ENCODE data around the gene NEK3.
A peak's percentile ranks its signal among the peaks of the same experiment; 100 is the strongest.
"Not testable (repeated sequence)": the region's sequence is repeated elsewhere in the genome, so short reads cannot be mapped to it uniquely, and the experiment has no call there.

NEK3 gene

GRCh38 chr13:52193587-52194183, 34.3 kb upstream of the NEK3 start:
- H3K27ac ChIP-seq (ENCODE audit: low read depth, low read length), result peak overlapping the region; percentile 81

GRCh38 chr13:52187424-52188187, 28.2 kb upstream of the NEK3 start:
- H3K36me3 ChIP-seq (ENCODE audit: control insufficient read depth in 1 of 2, insufficient read depth in 2 of 2, low read length in 2 of 2), result peaks cover 0 to 13% of the 10 kb centered on the region in 2 donors
- H3K4me1 ChIP-seq (ENCODE audit: control insufficient read depth in 1 of 2, insufficient read depth in 2 of 2, low read length in 2 of 2); H3K27me3 ChIP-seq (ENCODE audit: control insufficient read depth in 1 of 2, insufficient read depth in 2 of 2, low read length in 2 of 2); H3K27ac ChIP-seq (ENCODE audit: low read depth, low read length); H3K9ac ChIP-seq (ENCODE audit: low read depth in 1 of 2, low read length in 2 of 2); H3K9me3 ChIP-seq (ENCODE audit: control insufficient read depth in 1 of 2, low read length in 2 of 2); H3K4me3 ChIP-seq (ENCODE audit: low read depth in 1 of 2, low read length in 2 of 2): not testable (repeated sequence)

More at GRCh38 chr13:52193587-52194183, 34.3 kb upstream of the NEK3 start:
- H3K9ac ChIP-seq (ENCODE audit: low read depth in 1 of 2, low read length in 2 of 2), result peak overlapping the region; percentile 85 to 93
- H3K36me3 ChIP-seq (ENCODE audit: control insufficient read depth in 1 of 2, insufficient read depth in 2 of 2, low read length in 2 of 2); H3K27me3 ChIP-seq (ENCODE audit: control insufficient read depth in 1 of 2, insufficient read depth in 2 of 2, low read length in 2 of 2); H3K9me3 ChIP-seq (ENCODE audit: control insufficient read depth in 1 of 2, low read length in 2 of 2): not testable (repeated sequence)
- peaks cover 4 to 12% of the 10 kb centered on the region in 2 donors for H3K4me1 ChIP-seq (ENCODE audit: control insufficient read depth in 1 of 2, insufficient read depth in 2 of 2, low read length in 2 of 2)
- peak overlapping the region; percentile 94 to 100 for H3K4me3 ChIP-seq (ENCODE audit: low read depth in 1 of 2, low read length in 2 of 2)

- H3K4me3 ChIP-seq (ENCODE audit: low read depth in 1 of 2, low read length in 2 of 2), result no peak overlapping the region
- no peaks in the 10 kb centered on the region for H3K27me3 ChIP-seq (ENCODE audit: control insufficient read depth in 1 of 2, insufficient read depth in 2 of 2, low read length in 2 of 2)
- no peak overlapping the region for H3K27ac ChIP-seq (ENCODE audit: low read depth, low read length)
- H3K4me1 ChIP-seq (ENCODE audit: control insufficient read depth in 1 of 2, insufficient read depth in 2 of 2, low read length in 2 of 2), result no peaks in the 10 kb centered on the region
- H3K9ac ChIP-seq (ENCODE audit: low read depth in 1 of 2, low read length in 2 of 2), result no peak overlapping the region
- H3K9me3 ChIP-seq (ENCODE audit: control insufficient read depth in 1 of 2, low read length in 2 of 2), result no peaks in the 10 kb centered on the region
- H3K36me3 ChIP-seq (ENCODE audit: control insufficient read depth in 1 of 2, insufficient read depth in 2 of 2, low read length in 2 of 2), result peaks cover 0 to 13% of the 10 kb centered on the region in 2 donors
These were observed 27.6 kb upstream of the NEK3 start for GRCh38 chr13:52187029-52187423.

- not testable (repeated sequence) for H3K27ac ChIP-seq (ENCODE audit: low read depth, low read length); H3K9me3 ChIP-seq (ENCODE audit: control insufficient read depth in 1 of 2, low read length in 2 of 2); H3K4me3 ChIP-seq (ENCODE audit: low read depth in 1 of 2, low read length in 2 of 2); H3K9ac ChIP-seq (ENCODE audit: low read depth in 1 of 2, low read length in 2 of 2); H3K4me1 ChIP-seq (ENCODE audit: control insufficient read depth in 1 of 2, insufficient read depth in 2 of 2, low read length in 2 of 2); H3K27me3 ChIP-seq (ENCODE audit: control insufficient read depth in 1 of 2, insufficient read depth in 2 of 2, low read length in 2 of 2)
- H3K36me3 ChIP-seq (ENCODE audit: control insufficient read depth in 1 of 2, insufficient read depth in 2 of 2, low read length in 2 of 2), result peaks cover 15 to 26% of the 10 kb centered on the region in 2 donors
These were observed 22.0 kb upstream of the NEK3 start for GRCh38 chr13:52181316-52181954.

- peaks cover 15 to 24% of the 10 kb centered on the region in 2 donors for H3K36me3 ChIP-seq (ENCODE audit: control insufficient read depth in 1 of 2, insufficient read depth in 2 of 2, low read length in 2 of 2)
- peaks cover 0 to 5% of the 10 kb centered on the region in 2 donors for H3K4me1 ChIP-seq (ENCODE audit: control insufficient read depth in 1 of 2, insufficient read depth in 2 of 2, low read length in 2 of 2)
These were observed 20.5 kb upstream of the NEK3 start for GRCh38 chr13:52179925-52180324.

GRCh38 chr13:52177276-52177675, 17.9 kb upstream of the NEK3 start:
- peaks cover 0 to 5% of the 10 kb centered on the region in 2 donors for H3K4me1 ChIP-seq (ENCODE audit: control insufficient read depth in 1 of 2, insufficient read depth in 2 of 2, low read length in 2 of 2)
- no peaks in the 10 kb centered on the region for H3K27me3 ChIP-seq (ENCODE audit: control insufficient read depth in 1 of 2, insufficient read depth in 2 of 2, low read length in 2 of 2)
- peaks cover 15 to 28% of the 10 kb centered on the region in 2 donors for H3K36me3 ChIP-seq (ENCODE audit: control insufficient read depth in 1 of 2, insufficient read depth in 2 of 2, low read length in 2 of 2)
- H3K4me3 ChIP-seq (ENCODE audit: low read depth in 1 of 2, low read length in 2 of 2), result no peak overlapping the region
- no peak overlapping the region for H3K27ac ChIP-seq (ENCODE audit: low read depth, low read length)
- no peaks in the 10 kb centered on the region for H3K9me3 ChIP-seq (ENCODE audit: control insufficient read depth in 1 of 2, low read length in 2 of 2)
- no peak overlapping the region for H3K9ac ChIP-seq (ENCODE audit: low read depth in 1 of 2, low read length in 2 of 2)

More at GRCh38 chr13:52179925-52180324, 20.5 kb upstream of the NEK3 start:
- H3K4me3 ChIP-seq (ENCODE audit: low read depth in 1 of 2, low read length in 2 of 2), result no peak overlapping the region
- H3K9me3 ChIP-seq (ENCODE audit: control insufficient read depth in 1 of 2, low read length in 2 of 2), result no peaks in the 10 kb centered on the region
- H3K27me3 ChIP-seq (ENCODE audit: control insufficient read depth in 1 of 2, insufficient read depth in 2 of 2, low read length in 2 of 2), result no peaks in the 10 kb centered on the region
- H3K27ac ChIP-seq (ENCODE audit: low read depth, low read length), result no peak overlapping the region
- H3K9ac ChIP-seq (ENCODE audit: low read depth in 1 of 2, low read length in 2 of 2), result no peak overlapping the region

- H3K9me3 ChIP-seq (ENCODE audit: control insufficient read depth in 1 of 2, low read length in 2 of 2); H3K4me1 ChIP-seq (ENCODE audit: control insufficient read depth in 1 of 2, insufficient read depth in 2 of 2, low read length in 2 of 2); H3K4me3 ChIP-seq (ENCODE audit: low read depth in 1 of 2, low read length in 2 of 2); H3K9ac ChIP-seq (ENCODE audit: low read depth in 1 of 2, low read length in 2 of 2); H3K27ac ChIP-seq (ENCODE audit: low read depth, low read length); H3K27me3 ChIP-seq (ENCODE audit: control insufficient read depth in 1 of 2, insufficient read depth in 2 of 2, low read length in 2 of 2): not testable (repeated sequence)
- H3K36me3 ChIP-seq (ENCODE audit: control insufficient read depth in 1 of 2, insufficient read depth in 2 of 2, low read length in 2 of 2), result peaks cover 8 to 28% of the 10 kb centered on the region in 2 donors
These were observed 14.6 kb upstream of the NEK3 start for GRCh38 chr13:52173970-52174369.

GRCh38 chr13:52173373-52173772, 14.0 kb upstream of the NEK3 start:
- H3K9me3 ChIP-seq (ENCODE audit: control insufficient read depth in 1 of 2, low read length in 2 of 2), result no peaks in the 10 kb centered on the region
- no peak overlapping the region for H3K9ac ChIP-seq (ENCODE audit: low read depth in 1 of 2, low read length in 2 of 2)
- no peaks in the 10 kb centered on the region for H3K27me3 ChIP-seq (ENCODE audit: control insufficient read depth in 1 of 2, insufficient read depth in 2 of 2, low read length in 2 of 2)
- peaks cover 0 to 5% of the 10 kb centered on the region in 2 donors for H3K4me1 ChIP-seq (ENCODE audit: control insufficient read depth in 1 of 2, insufficient read depth in 2 of 2, low read length in 2 of 2)
- H3K4me3 ChIP-seq (ENCODE audit: low read depth in 1 of 2, low read length in 2 of 2), result no peak overlapping the region
- H3K27ac ChIP-seq (ENCODE audit: low read depth, low read length), result no peak overlapping the region
- peaks cover 8 to 28% of the 10 kb centered on the region in 2 donors for H3K36me3 ChIP-seq (ENCODE audit: control insufficient read depth in 1 of 2, insufficient read depth in 2 of 2, low read length in 2 of 2)

GRCh38 chr13:52171686-52172085, 12.3 kb upstream of the NEK3 start:
- not testable (repeated sequence) for H3K27ac ChIP-seq (ENCODE audit: low read depth, low read length); H3K9ac ChIP-seq (ENCODE audit: low read depth in 1 of 2, low read length in 2 of 2); H3K27me3 ChIP-seq (ENCODE audit: control insufficient read depth in 1 of 2, insufficient read depth in 2 of 2, low read length in 2 of 2); H3K9me3 ChIP-seq (ENCODE audit: control insufficient read depth in 1 of 2, low read length in 2 of 2); H3K4me1 ChIP-seq (ENCODE audit: control insufficient read depth in 1 of 2, insufficient read depth in 2 of 2, low read length in 2 of 2); H3K4me3 ChIP-seq (ENCODE audit: low read depth in 1 of 2, low read length in 2 of 2)
- H3K36me3 ChIP-seq (ENCODE audit: control insufficient read depth in 1 of 2, insufficient read depth in 2 of 2, low read length in 2 of 2), result peaks cover 0 to 31% of the 10 kb centered on the region in 2 donors

GRCh38 chr13:52170828-52171391, 11.5 kb upstream of the NEK3 start:
- not testable (repeated sequence) for H3K4me3 ChIP-seq (ENCODE audit: low read depth in 1 of 2, low read length in 2 of 2); H3K4me1 ChIP-seq (ENCODE audit: control insufficient read depth in 1 of 2, insufficient read depth in 2 of 2, low read length in 2 of 2); H3K9me3 ChIP-seq (ENCODE audit: control insufficient read depth in 1 of 2, low read length in 2 of 2); H3K27ac ChIP-seq (ENCODE audit: low read depth, low read length); H3K9ac ChIP-seq (ENCODE audit: low read depth in 1 of 2, low read length in 2 of 2); H3K27me3 ChIP-seq (ENCODE audit: control insufficient read depth in 1 of 2, insufficient read depth in 2 of 2, low read length in 2 of 2)
- peaks cover 0 to 31% of the 10 kb centered on the region in 2 donors for H3K36me3 ChIP-seq (ENCODE audit: control insufficient read depth in 1 of 2, insufficient read depth in 2 of 2, low read length in 2 of 2)

Measured in duodenal mucosa (tissue), 2 donors.